Measurements from ENCODE around the gene PAPPA. TPM values are rescaled to one million over a fixed set of nuclear protein-coding genes. Genes with fewer than 3 reads are reported as not detected.

The PAPPA gene
- total RNA-seq, 1 experiment from 2014 or later = 2.5 TPM

- Histone ChIP-seq H3K27ac (no peak overlapping the region), H3K4me1 (no peaks in the 10 kb centered on the region), H3K9me3 (replicated peaks) (no peaks in the 10 kb centered on the region), H3K4me3 (no peak overlapping the region), H3K36me3 (0 out of 2 replicates have a peak, but pooled peaks cover 2% of the 10 kb centered on the region), H3K27me3 (no peaks in the 10 kb centered on the region)
- no peak for DNase-seq
These were observed 268.8 kb downstream of the PAPPA start for GRCh38 chr9:116422119-116422979.

- Histone ChIP-seq H3K9me3 (replicated peaks) (no peaks in the 10 kb centered on the region), H3K27me3 (no peaks in the 10 kb centered on the region), H3K27ac (no peak overlapping the region), H3K36me3 (no peaks in the 10 kb centered on the region), H3K4me3 (no peak overlapping the region), H3K4me1 (no peaks in the 10 kb centered on the region)
- DNase-seq = no peak
These were observed 269.6 kb downstream of the PAPPA start for GRCh38 chr9:116423149-116423548.

GRCh38 chr9:116425244-116425643 lies 271.7 kb downstream of the PAPPA start:
- no peaks in the 10 kb centered on the region for H3K27me3 ChIP-seq
- H3K4me1 ChIP-seq = no peaks in the 10 kb centered on the region

GRCh38 chr9:116430849-116431248 lies 277.3 kb downstream of the PAPPA start:
- Histone ChIP-seq H3K36me3 (no peaks in the 10 kb centered on the region), H3K27ac (no peak overlapping the region), H3K9me3 (replicated peaks) (no peaks in the 10 kb centered on the region), H3K4me1 (no peaks in the 10 kb centered on the region), H3K27me3 (no peaks in the 10 kb centered on the region), H3K4me3 (no peak overlapping the region)
- DNase-seq = no peak

More at GRCh38 chr9:116425244-116425643, 271.7 kb downstream of the PAPPA start:
- Histone ChIP-seq H3K36me3 (no peaks in the 10 kb centered on the region), H3K4me3 (no peak overlapping the region), H3K9me3 (replicated peaks) (no peaks in the 10 kb centered on the region), H3K27ac (no peak overlapping the region)
- no peak for DNase-seq

GRCh38 chr9:116432051-116432450 lies 278.5 kb downstream of the PAPPA start:
- H3K27ac ChIP-seq = no peak overlapping the region

GRCh38 chr9:116434314-116434713 lies 280.7 kb downstream of the PAPPA start:
- DNase-seq = no peak
- no peak overlapping the region for H3K4me3 ChIP-seq
- H3K4me1 ChIP-seq = no peaks in the 10 kb centered on the region
- H3K9me3 ChIP-seq (replicated peaks) = peaks cover 4% of the 10 kb centered on the region; the same call in 1 of the 2 replicates
- H3K36me3 ChIP-seq = no peaks in the 10 kb centered on the region; the same call in 1 of the 2 replicates
- H3K27me3 ChIP-seq = no peaks in the 10 kb centered on the region
- no peak overlapping the region for H3K27ac ChIP-seq

More at GRCh38 chr9:116432051-116432450, 278.5 kb downstream of the PAPPA start:
- no peaks in the 10 kb centered on the region for H3K4me1 ChIP-seq
- H3K36me3 ChIP-seq = no peaks in the 10 kb centered on the region
- H3K27me3 ChIP-seq = no peaks in the 10 kb centered on the region
- H3K9me3 ChIP-seq (replicated peaks) = peaks cover 4% of the 10 kb centered on the region; the same call in 1 of the 2 replicates
- H3K4me3 ChIP-seq = no peak overlapping the region
- DNase-seq = no peak

GRCh38 chr9:116435706-116436105 lies 282.1 kb downstream of the PAPPA start:
- H3K4me1 ChIP-seq = no peaks in the 10 kb centered on the region
- no peaks in the 10 kb centered on the region for H3K27me3 ChIP-seq
- no peak for DNase-seq
- H3K4me3 ChIP-seq = no peak overlapping the region
- peaks cover 4% of the 10 kb centered on the region; the same call in 1 of the 2 replicates for H3K9me3 ChIP-seq (replicated peaks)
- H3K36me3 ChIP-seq = no peaks in the 10 kb centered on the region; the same call in 1 of the 2 replicates
- no peak overlapping the region for H3K27ac ChIP-seq

- Histone ChIP-seq H3K27me3 (no peaks in the 10 kb centered on the region), H3K27ac (no peak overlapping the region), H3K4me1 (no peaks in the 10 kb centered on the region), H3K9me3 (replicated peaks) (peaks cover 4% of the 10 kb centered on the region; the same call in 1 of the 2 replicates), H3K4me3 (no peak overlapping the region), H3K36me3 (no peaks in the 10 kb centered on the region; the same call in 1 of the 2 replicates)
- no peak for DNase-seq
These were observed 282.5 kb downstream of the PAPPA start for GRCh38 chr9:116436121-116436520.

GRCh38 chr9:116437411-116438370 lies 284.1 kb downstream of the PAPPA start:
- Histone ChIP-seq H3K9me3 (replicated peaks) (peaks cover 4% of the 10 kb centered on the region; the same call in 1 of the 2 replicates), H3K4me3 (no peak overlapping the region), H3K36me3 (no peaks in the 10 kb centered on the region; the same call in 1 of the 2 replicates), H3K27me3 (no peaks in the 10 kb centered on the region), H3K4me1 (no peaks in the 10 kb centered on the region), H3K27ac (no peak overlapping the region)
- no peak for DNase-seq

GRCh38 chr9:116442528-116442927 lies 288.9 kb downstream of the PAPPA start:
- DNase-seq = no peak
- Histone ChIP-seq H3K4me1 (no peaks in the 10 kb centered on the region), H3K9me3 (replicated peaks) (no peaks in the 10 kb centered on the region)

GRCh38 chr9:116447934-116448333 lies 294.3 kb downstream of the PAPPA start:
- H3K4me3 ChIP-seq = no peak overlapping the region
- H3K9me3 ChIP-seq (replicated peaks) = no peaks in the 10 kb centered on the region
- no peaks in the 10 kb centered on the region for H3K36me3 ChIP-seq
- H3K4me1 ChIP-seq = no peaks in the 10 kb centered on the region
- H3K27ac ChIP-seq = no peak overlapping the region
- no peaks in the 10 kb centered on the region for H3K27me3 ChIP-seq
- no peak for DNase-seq

More at GRCh38 chr9:116442528-116442927, 288.9 kb downstream of the PAPPA start:
- Histone ChIP-seq H3K27ac (no peak overlapping the region), H3K27me3 (no peaks in the 10 kb centered on the region), H3K4me3 (no peak overlapping the region), H3K36me3 (no peaks in the 10 kb centered on the region; the same call in 1 of the 2 replicates)

GRCh38 chr9:116448431-116448830 lies 294.8 kb downstream of the PAPPA start:
- Histone ChIP-seq H3K27ac (no peak overlapping the region), H3K9me3 (replicated peaks) (no peaks in the 10 kb centered on the region), H3K36me3 (no peaks in the 10 kb centered on the region), H3K4me1 (no peaks in the 10 kb centered on the region), H3K4me3 (no peak overlapping the region), H3K27me3 (no peaks in the 10 kb centered on the region)
- DNase-seq = no peak

- Histone ChIP-seq H3K4me1 (no peaks in the 10 kb centered on the region), H3K9me3 (replicated peaks) (no peaks in the 10 kb centered on the region), H3K27me3 (no peaks in the 10 kb centered on the region), H3K4me3 (no peak overlapping the region), H3K36me3 (no peaks in the 10 kb centered on the region), H3K27ac (no peak overlapping the region)
- no peak for DNase-seq
These were observed 296.4 kb downstream of the PAPPA start for GRCh38 chr9:116449949-116450348.

GRCh38 chr9:116450378-116451139 lies 297.0 kb downstream of the PAPPA start:
- H3K4me1 ChIP-seq = no peaks in the 10 kb centered on the region
- DNase-seq = no peak
- H3K4me3 ChIP-seq = no peak overlapping the region
- no peak overlapping the region for H3K27ac ChIP-seq
- H3K9me3 ChIP-seq (replicated peaks) = no peaks in the 10 kb centered on the region
- no peaks in the 10 kb centered on the region for H3K27me3 ChIP-seq
- no peaks in the 10 kb centered on the region for H3K36me3 ChIP-seq
